Endothelial cell of hepatic sinusoid (primary cell): ENCODE data around the gene TGFB2.

ENCODE experiments used
- in situ Hi-C: cut with HindIII; loops from 2 replicates; pipeline ENCODE4 v1.10.0; 2017; ENCODE audit warnings: low sequenced_read_pairs

The TGFB2 gene

DNA sequence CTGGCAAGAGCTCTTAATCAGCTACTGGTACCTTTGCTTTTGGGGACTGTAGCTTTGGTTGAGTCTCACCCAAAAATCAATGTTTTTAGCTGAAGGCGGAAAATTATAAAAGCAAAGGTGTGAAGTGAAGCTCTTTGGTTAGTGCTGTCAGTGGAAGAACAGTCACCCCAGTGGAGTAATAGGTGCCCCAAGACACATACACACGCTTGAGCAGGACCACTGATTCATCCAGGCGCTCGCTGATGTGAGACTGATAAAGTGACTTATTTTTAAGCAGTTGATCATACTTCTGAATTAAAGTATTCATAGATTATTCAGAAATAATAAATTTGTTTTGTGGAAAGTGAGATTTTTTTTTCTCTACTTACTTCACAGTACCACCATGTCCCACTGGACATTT, 37.1 kb downstream of the TGFB2 start:
- in situ Hi-C loops, result no loop called here

DNA sequence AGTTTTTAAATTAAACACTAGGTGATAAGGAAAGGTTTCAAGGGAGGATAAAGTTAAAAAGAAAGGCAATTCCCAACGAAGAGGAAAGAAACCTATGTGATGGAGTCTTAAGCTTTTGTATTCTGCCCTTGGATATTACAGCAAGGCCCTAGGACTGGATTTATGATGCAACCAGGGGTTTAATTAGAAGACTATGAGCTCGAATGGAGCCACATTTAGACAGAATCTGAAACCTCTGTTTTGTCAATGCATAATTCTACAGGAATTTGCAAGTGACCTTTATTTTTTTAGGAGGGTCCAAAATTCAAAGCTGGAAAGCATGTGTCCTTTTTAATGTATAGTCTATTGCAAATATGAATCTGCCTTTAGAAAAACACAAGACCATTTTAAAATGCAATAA, 37.9 kb downstream of the TGFB2 start:
- in situ Hi-C loops, result no loop called here

DNA sequence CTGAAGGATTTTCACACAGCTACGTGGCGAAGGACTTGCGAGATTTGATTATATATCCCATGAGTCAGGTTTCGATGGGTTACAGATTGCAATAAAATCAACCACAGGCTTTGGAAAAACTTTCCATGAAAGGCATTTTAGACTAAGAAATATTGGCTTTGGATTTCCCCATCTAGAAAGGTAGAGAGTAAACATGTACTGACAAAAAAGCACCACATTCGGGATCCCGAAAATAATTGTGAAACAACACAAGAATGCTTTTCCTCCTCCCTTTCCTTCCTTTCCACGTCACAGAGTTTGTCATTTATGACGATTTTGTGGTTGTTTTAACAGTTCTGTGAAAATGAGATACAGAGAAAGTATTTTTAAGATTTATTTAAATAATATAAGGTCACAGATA, 38.5 kb downstream of the TGFB2 start:
- in situ Hi-C loops, result no loop called here

DNA sequence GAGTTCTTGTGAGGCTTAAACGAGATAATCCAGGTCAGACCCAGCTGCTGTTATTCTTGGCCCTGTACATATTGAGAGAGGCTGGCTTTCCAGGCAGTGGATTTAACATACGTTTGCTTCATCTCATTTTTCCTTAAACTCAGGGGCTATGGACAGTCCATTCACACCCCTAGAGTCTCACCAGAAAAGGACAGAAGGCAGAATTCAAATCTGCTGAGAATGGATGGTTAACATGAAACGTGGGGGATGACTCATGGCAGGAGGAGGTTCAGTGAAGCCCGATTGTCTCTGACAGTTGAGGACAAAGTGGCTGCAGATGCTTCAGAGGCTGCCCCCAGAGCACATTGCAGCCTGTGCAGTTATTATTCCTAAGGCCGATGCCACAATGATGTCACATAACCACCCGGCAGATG, 39.5 kb downstream of the TGFB2 start:
- in situ Hi-C loops, result no loop called here

DNA sequence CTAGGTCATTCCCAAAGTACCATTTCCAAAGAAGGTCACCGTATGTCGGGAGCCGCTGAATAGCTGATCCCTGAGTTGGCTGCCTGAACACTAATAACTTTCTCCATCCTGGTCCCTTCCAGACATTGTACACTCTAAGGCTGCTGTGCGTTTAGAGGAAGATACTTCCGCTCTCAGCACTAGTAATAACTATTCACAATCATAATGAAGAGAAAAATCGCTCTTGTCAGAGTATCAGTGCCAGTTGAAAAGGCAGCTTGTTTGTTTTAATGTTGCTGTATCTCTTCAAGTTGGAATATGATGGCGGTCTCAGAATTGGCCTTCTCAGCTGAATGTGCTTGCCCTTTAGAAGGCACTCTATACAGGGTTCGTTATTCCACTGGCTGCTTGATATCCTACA, 43.5 kb downstream of the TGFB2 start:
- in situ Hi-C loops, result no loop called here

DNA sequence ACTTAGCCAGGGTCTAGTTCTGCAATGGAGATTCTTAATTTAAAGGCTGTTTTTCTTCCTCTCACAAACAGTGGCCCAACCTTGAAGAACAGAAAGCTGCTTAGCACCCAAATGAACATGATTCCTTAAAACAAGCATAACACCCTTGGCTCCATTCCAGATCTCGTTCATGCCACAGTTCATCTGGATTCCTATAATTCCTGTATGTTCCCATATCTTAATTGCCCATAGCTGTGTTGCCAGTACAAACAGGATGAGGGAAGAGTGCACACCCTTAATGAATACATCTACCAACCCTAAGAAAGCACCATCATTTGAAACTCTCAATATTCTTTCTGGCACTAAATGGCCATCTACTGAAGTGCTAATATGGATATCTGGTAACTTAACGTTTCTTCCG, 45.5 kb downstream of the TGFB2 start:
- in situ Hi-C loops, result loop anchor here (5.0 kb wide), 1 partner anchor 92 kb away; no protein-coding TSS in a partner anchor

DNA sequence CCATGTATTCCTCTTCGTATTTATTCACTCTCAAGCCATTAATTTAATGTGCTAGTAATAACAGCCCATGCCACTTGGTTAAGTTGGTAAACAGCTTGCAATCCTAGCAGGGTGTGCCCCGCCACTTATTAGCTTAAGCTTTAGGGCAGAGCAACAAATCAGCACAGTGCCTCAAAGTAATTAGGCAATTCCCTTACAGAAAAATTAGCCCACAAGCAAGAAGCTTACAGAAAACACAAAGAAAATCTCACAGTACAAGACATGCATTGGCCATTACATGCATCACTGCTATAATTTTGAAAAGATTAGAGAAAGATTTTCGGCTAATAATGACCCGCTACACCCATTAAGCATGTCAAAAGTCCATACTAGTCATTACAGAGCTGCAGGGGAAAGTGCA, 47.6 kb downstream of the TGFB2 start:
- in situ Hi-C loops, result loop anchor here (5.0 kb wide), 1 partner anchor 90 kb away; no protein-coding TSS in a partner anchor

DNA sequence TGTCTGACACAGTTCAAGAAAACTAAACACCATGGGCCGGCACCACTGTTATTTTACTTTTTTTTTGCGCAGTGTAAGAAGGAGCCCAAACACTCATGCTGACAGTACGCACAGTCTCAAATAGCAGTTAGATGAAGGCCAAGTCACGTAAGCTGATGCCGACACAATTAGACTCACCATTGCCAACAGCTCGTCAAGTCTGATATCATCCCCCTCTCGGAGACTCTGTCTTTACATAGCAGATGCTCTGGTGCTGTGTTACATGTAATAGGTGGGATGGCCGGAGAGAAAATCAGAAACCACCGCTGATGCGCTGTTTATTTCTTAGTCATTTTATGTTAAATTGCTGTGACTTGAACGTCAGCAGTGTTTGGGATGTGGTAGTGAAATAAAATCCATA, 49.3 kb downstream of the TGFB2 start:
- in situ Hi-C loops, result loop anchor here (5.0 kb wide), 1 partner anchor 88 kb away; no protein-coding TSS in a partner anchor

DNA sequence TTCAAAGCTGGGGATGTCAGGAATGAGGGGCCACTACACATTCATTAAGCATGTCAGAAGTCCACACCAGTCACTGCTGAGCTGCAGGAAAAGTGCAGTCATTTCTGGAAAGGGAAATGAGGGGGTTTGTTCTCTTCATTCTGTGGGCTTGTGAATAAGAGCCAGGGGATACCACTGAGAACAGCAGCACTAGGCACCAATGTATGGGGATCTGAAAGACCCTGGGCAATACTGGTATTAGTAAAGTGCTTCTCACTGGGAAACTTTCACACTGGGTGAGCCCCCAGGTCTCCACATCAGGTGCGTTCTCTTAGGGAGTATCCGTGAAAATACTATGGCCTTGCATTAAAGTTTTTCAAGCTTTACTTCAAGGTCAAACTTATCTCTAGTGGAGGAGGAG, 49.9 kb downstream of the TGFB2 start:
- in situ Hi-C loops, result loop anchor here (5.0 kb wide), 1 partner anchor 87 kb away; no protein-coding TSS in a partner anchor

DNA sequence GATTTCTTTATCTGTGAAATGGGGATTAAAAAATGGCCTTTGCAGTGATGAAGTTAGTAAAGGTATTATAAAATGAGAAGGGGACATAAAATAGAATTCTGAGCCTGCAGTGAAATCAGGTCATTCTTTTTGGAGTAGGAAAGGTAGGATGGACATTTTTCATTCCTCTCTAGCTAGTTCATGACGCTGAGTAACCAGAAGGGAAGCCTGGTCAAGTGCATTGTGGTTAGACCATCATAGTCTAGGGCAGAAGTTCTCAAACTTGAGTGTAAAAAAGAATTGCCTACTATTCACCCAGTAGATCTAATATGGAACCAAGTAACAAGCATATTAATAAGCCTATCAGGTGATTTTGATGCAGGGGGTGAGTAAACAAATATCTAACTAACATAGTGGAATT, 50.8 kb downstream of the TGFB2 start:
- in situ Hi-C loops, result no loop called here

DNA sequence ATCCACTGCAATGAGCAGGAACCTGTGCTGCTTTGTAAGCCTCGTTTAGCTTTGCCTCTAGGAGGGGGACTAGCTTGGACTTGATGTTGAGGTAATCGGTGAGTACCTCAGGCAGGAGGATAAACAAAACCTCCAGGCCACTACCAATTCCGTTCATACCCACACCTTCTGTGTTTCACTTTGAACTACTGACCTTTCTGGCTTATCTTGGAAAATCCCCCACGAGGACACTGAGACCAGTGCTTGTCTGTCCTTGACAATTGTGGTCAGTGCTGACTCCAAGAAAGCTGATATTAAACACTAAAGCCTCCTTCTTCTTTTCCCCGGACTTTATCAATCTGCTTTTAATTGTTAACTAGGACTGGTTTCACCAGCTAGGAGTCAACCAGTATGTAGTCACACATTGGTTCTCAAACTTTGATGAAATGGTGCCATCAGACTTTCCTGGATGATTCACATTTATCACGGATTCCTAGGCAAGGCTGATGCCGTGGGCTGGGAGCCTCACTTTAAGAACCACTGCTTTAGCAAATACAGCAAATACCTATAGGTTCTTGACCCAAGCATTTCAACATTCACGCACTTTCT, 52.7 kb downstream of the TGFB2 start:
- in situ Hi-C loops, result no loop called here

DNA sequence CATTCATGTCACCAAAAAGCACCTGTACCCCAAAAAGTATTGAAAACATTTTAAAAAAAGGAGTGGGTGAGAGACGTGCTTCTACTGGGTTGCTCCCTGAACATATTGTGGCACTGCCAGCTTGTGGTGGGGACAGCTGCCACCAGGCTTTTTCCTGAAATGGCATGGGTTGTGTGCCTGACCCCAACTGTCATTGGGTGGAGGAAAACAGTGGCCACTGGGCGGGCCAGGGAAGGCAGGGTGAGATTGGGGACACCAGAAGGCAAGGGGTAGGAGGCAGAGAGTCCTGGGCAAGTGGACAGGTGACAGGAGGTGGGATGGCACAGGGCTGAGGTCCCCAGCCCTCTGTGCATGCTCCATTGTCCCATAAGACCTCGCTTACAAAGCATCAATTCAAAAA, 55.5 kb downstream of the TGFB2 start:
- in situ Hi-C loops, result no loop called here

DNA sequence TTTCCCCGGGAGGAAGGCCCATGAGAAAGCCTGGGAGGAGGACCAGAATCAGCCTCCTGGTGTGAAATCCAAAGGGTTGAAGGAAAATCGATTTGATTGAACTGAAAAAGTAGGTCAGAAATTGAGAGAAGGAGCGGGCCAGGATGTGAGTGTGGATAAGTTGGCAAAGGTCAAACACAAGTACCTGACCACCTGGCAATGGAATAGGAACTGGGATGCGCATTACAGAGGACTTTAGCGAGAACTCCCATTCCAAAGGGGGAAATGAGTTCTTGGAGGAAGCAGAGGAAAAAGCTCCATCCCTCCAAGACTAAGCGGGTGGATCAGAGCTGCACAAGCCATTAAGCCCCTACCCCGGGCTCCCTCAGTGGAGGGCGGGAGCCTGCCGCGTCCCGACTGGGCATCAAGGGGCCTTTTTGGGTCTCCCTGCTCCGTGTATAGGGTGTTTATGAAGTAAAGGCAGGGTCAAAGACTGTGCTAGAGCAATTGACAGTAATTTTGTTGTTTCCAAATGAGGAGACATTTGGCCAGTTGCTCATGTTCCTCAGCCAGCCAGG, 56.4 kb downstream of the TGFB2 start:
- in situ Hi-C loops, result no loop called here

DNA sequence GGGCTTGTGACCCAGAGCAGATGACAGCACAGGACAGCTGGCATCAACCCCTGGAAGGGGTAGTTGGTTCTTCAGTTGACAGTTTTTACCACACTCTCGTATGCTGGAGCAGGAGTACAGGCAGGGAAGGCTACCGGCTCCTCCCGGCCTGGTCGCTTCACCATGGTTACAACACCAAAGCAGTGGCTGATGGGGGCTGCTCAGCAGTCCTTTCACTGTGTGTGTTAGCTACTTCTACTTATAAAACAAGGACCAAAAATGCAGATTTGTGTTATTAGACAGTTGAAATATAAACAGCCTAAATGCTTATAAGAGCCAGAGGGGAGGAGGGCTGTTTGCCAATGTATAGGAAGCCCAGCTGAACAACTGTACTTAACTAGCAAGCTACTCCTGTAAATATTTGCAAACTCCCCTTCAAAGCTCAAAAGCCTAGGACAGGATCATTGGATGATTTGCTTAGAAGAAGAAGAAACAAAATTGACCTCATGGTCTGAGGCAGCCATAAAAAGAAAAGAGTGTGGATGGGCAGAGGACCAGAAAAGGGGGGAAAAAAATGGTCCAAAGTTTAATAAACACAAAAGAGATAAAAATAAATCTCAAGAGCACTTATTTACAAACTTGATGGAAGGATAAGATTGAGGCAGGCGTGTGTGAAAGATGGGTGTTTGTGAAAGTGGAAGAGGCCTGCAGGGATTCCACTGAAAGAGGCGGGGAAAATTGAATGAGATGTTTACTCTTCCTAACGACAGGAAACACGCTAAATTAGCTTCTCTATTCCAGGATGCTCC, 57.1 kb downstream of the TGFB2 start:
- in situ Hi-C loops, result no loop called here

DNA sequence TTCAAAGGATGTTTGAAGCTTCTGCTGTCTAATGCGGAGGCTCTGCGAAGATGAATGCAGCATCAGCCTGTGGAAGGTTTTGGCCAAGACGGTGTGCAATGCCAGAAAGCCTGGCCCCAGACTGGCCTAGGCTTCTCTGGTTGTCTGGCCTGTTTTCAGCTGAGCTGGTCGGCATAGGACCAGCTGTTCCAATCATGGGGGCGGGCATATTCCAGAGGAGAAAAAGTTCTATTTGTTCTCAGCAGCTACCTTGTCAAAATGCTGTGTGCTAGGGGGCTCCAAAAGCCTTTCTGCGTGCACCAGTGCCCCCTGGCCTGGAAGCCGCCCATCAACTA, 57.6 kb downstream of the TGFB2 start:
- in situ Hi-C loops, result no loop called here

DNA sequence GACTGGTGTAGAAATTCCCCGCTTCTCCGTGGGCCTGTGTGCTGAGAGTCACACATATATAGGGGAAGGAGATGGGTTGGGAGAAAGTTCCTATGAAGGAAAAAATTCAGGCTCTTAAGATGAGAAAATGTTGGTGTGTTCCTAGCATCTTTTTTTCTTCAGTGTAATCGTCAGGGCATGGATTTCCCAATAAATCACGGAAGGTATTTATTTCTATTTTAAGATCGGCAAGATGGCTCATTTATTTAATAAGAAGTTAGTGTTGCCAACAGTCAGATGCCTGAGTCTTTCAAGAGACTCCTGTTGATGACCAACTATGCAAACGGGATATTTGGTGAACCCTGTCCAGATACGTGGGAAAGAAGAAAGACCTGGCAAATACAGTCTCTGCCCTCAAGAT, 58.2 kb downstream of the TGFB2 start:
- in situ Hi-C loops, result no loop called here

DNA sequence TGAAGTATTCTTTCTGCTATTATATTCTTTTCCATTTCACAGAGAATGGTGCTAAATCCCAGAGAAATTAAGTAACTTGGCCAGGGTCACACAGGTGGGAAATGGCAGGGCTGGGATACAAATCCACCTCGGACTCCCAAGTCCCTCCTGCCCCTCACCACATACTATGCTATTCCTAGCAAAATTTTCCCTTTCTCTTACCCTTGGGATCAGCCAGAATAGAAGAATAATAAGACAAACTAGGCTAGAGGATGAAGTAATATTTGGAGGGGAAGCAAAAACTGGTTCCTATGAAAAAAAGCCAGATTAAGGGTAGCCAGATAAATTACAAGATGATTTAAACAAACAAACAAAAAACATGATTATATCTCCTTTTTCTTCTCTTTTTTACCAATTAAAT, 62.5 kb downstream of the TGFB2 start:
- in situ Hi-C loops, result no loop called here

DNA sequence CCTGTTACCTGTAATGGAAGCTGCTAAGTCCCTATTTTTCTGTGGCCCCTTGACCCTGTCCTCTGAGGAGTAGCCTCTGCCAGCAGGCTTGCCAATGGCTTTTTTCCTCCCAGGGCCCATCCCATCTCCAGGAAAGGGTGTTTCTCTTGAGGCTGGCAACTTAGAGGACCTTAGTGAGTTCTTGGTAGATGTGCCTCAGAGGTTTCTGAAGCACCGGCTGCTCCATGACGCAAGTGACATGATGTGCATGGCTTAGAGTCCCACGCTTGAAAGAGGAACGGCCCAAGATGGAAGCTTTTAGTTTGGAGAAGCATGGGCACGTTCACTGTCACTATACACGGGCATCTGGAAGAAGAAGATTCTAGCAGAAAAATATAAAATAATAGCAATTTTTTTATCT, 63.0 kb downstream of the TGFB2 start:
- in situ Hi-C loops, result no loop called here

DNA sequence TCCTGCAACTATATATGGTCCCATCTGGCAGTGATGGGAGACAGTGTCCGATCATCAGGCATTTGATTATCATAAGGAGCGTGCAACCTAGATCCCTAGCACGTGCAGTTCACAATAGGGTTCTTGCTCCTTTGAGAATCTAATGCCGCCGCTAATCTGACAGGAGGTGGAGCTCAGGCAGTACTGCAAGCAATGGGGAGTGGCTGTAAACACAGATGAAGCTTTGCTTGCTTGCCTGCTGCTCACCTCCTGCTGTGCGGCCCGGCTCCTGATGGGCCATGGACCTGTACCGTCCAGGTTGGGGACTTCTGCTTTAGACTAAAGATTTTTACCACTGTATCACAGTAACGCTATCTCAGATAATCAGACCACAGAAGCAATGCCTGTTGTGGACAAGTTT, 63.8 kb downstream of the TGFB2 start:
- in situ Hi-C loops, result no loop called here

DNA sequence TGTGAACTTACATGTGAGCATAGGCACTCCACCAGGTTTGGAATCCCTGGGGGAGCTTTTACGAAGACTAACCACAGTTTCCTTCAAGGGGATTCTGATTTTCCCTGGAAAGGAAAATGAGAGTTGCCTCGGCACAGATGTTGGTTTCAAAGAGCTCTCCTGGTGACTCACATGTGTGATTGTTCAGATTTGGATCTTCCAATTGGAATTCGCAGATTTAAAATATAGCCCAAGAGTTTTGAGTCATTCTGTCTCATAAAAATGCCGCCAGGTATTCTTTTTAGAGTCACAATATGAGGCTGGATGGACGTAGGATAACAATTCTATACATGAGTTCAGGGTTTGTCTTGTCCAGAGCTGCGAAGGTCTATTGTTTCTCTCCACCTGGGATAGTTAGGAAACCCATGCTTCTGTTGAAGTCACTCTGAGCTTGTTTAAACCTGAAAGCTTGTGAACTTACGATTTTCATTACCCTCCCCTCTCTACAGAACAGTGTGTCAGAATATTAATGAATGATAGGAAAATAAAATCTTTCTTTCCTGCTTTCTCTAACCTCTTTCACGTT, 64.9 kb downstream of the TGFB2 start:
- in situ Hi-C loops, result no loop called here

DNA sequence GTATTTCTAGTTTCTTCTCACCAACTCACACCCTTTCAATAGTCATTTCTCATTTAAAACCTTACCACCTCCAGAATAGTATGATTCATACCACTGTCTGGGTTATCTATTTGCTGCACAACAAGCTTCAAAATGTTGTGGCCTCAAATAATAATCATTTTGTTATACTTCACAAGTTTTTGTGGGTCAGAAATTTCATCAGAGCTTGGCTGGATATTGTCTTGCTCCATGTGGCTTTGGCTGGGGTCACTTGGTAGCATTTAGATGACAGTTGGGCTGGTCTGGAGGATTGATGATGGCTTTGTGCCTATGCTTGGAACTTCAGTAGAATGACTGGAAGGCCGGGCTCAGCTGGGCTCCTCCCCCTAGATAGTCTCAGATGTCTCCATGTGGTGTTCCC, 66.0 kb downstream of the TGFB2 start:
- in situ Hi-C loops, result no loop called here

DNA sequence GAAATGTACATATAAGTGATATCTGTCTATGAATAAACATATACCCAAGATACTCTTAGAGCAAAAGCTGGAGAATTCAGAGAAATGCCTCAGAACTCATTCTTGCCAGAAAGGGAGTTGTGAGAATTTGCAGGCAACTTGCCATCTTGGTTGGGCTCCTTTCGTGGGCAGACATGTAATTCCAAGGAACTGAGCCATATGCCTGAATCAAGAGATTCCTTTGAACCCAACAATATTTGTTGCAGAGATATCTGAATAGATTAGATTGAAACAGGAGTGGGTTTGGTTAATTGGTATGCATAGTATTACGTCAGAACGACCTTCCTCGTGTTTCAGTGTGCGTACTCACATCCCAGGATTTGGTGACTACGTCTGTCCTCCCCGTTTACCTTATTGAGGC, 67.0 kb downstream of the TGFB2 start:
- in situ Hi-C loops, result no loop called here
